ENCODE measurements around the gene LARP4.
"Not testable (repeated sequence)": the region's sequence is repeated elsewhere in the genome, so short reads cannot be mapped to it uniquely, and the experiment has no call there.

The LARP4 gene

DNA sequence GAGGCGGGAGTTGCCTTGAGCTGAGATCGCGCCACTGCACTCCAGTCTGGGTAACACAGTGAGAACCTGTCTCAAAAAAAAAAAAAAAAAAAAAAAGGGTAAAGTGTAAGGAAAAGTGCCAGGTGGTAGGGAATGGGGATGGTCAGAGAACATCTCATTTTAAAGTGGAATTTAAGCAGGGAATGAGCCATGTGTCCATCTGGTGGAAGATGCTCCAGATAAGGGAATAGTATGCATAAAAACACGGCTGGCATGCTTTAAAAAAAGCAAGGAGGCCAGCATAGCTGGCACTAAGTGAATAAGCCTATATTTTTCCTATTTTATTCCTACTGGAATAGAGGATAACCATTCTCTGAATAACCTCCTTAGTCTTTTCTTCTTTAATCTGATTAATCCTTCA lies 38.0 kb upstream of the LARP4 start:
- DNase-seq (ENCODE audit: low read depth) = no peak
- H3K4me3 ChIP-seq (ENCODE audit: low read depth, low read length) = no peak overlapping the region
- no peak for TF ChIP-seq CTCF (IDR thresholded peaks at IDR 0.05; ENCODE audit: low read depth, low read length, missing control alignments)
- in situ Hi-C loops (cut with HindIII; ENCODE audit: low sequenced_read_pairs) = no loop called here

- in situ Hi-C loops (cut with HindIII; ENCODE audit: low sequenced_read_pairs) = no loop called here
- no peak for TF ChIP-seq CTCF (IDR thresholded peaks at IDR 0.05; ENCODE audit: low read depth, low read length, missing control alignments)
- H3K4me3 ChIP-seq (ENCODE audit: low read depth, low read length) = no peak overlapping the region
- DNase-seq (ENCODE audit: low read depth) = no peak
Observed at GRCh38 chr12:50363141-50363540, 37.5 kb upstream of the LARP4 start.

DNA sequence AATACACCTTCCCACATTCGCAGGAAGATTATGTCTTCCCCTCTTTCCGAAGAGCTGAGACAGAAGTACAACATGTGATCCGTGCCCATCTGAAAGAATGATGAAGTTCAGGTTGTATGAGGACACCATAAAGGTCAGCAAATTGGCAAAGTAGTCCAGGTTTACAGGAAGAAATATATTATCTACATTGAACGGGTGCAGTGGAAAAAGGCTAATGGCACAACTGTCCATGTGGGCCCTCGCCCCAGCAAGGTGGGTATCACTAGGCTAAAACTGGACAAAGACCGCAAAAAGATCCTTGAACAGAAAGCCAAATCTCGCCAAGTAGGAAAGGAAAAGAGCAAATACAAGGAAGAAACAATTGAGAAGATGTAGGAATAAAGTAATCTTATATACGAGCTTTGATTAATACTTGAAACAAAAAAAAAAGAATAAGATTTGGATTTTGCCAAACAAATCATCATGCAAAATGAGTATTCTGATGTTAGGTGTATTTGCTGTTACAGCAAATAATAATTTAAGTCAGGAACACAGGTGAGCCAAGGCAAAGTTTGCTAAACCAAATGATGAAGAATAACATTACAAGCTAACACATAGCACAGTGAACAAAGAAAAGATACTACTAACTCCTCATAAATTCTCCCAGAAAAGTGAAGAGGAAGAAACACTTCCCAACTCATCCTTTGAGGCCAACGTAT lies 34.8 kb upstream of the LARP4 start:
- H3K4me3 ChIP-seq (ENCODE audit: low read depth, low read length) = no peak overlapping the region
- in situ Hi-C loops (cut with HindIII; ENCODE audit: low sequenced_read_pairs) = no loop called here
- TF ChIP-seq CTCF (IDR thresholded peaks at IDR 0.05; ENCODE audit: low read depth, low read length, missing control alignments) = no peak
- DNase-seq (ENCODE audit: low read depth) = no peak

GRCh38 chr12:50370672-50371071 lies 30.0 kb upstream of the LARP4 start:
- in situ Hi-C loops (cut with HindIII; ENCODE audit: low sequenced_read_pairs); H3K4me3 ChIP-seq (ENCODE audit: low read depth, low read length); DNase-seq (ENCODE audit: low read depth): not testable (repeated sequence)

DNA sequence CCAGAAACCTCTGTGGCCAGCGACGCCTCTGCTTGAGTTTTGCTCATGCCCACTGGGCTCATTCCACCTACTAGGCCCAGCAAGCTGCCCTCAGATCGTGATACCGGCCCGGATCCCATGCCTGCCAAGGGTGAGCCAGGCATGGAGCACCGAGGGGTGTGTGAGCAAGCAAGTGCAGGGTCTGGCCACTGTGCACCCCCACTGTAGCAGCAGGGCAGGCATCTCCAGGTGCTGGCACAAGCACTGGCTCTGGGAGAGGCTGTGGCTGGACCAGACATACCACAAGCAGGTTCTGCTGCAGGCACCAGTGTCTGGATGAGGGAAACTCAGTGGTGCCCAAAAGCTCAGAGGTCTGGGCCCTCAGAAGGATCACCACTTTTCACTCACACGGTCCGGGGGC lies 24.9 kb upstream of the LARP4 start:
- no peak for DNase-seq (ENCODE audit: low read depth)
- TF ChIP-seq CTCF (IDR thresholded peaks at IDR 0.05; ENCODE audit: low read depth, low read length, missing control alignments) = no peak
- in situ Hi-C loops (cut with HindIII; ENCODE audit: low sequenced_read_pairs) = no loop called here
- H3K4me3 ChIP-seq (ENCODE audit: low read depth, low read length) = no peak overlapping the region

GRCh38 chr12:50380761-50381325 lies 19.8 kb upstream of the LARP4 start:
- H3K4me3 ChIP-seq (ENCODE audit: low read depth, low read length) = no peak overlapping the region
- TF ChIP-seq CTCF (IDR thresholded peaks at IDR 0.05; ENCODE audit: low read depth, low read length, missing control alignments) = no peak
- DNase-seq (ENCODE audit: low read depth) = no peak
- in situ Hi-C loops (cut with HindIII; ENCODE audit: low sequenced_read_pairs) = no loop called here

DNA sequence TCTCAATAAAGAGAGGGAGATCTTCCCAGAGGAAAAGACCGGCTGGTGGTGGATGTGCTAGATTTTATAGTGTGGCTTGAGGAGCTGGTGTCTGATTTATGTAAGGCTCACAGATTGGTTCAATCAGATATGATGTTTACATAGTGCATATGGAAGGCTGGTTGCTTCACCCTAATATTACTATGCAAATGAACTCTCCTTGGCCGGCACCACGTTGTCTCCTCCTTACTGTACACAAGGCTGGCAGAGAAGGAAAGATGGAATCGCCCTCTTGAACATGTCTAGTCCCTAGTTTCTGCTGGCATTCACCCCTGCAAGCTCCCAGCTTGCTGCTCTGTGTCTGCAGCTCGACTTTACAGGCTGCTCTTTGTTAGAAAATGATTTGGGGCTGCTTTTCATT lies 13.2 kb upstream of the LARP4 start:
- H3K4me3 ChIP-seq (ENCODE audit: low read depth, low read length) = no peak overlapping the region
- no peak for TF ChIP-seq CTCF (IDR thresholded peaks at IDR 0.05; ENCODE audit: low read depth, low read length, missing control alignments)
- in situ Hi-C loops (cut with HindIII; ENCODE audit: low sequenced_read_pairs) = no loop called here
- DNase-seq (ENCODE audit: low read depth) = no peak

Measured in astrocyte of the cerebellum (primary cell).